ENCODE measurements around the gene RNF149.

- TF ChIP-seq POLR2A (IDR thresholded peaks at IDR 0.05) (no peak), CTCF (IDR thresholded peaks at IDR 0.05) (no peak), POLR2AphosphoS5 (IDR thresholded peaks at IDR 0.05; ENCODE audit: insufficient read depth in 1 of 2, low read depth in 1 of 2) (no peak)
These were observed 6.5 kb downstream of the RNF149 start for GRCh38 chr2:101302016-101302415.

All from vagina (tissue), 2 donors.